Endometrium (tissue), 2 donors: ENCODE results near the gene PIK3R4.

ENCODE experiments used
- FAIRE-seq: peaks from 2 replicates; lab custom pipeline; 2012; peaks lifted over from hg19 to GRCh38; lab: Jason Lieb, UNC
- donor health status: control.
- donor health status: control.

PIK3R4 gene

GRCh38 chr3:130746246-130747039, at the start of gene PIK3R4:
Gene PIK3R4, minus strand, starts transcription at chr3:130746829. Its CDS starts 1,611 bp downstream, at chr3:130745218.
- peak; percentile 94 for FAIRE-seq

- no peak for FAIRE-seq
Measured at GRCh38 chr3:130795396-130795795, 48.8 kb upstream of the PIK3R4 start.

- no peak for FAIRE-seq
Measured at GRCh38 chr3:130792246-130792645, 45.6 kb upstream of the PIK3R4 start.

GRCh38 chr3:130789782-130790322, 43.2 kb upstream of the PIK3R4 start:
- no peak for FAIRE-seq

GRCh38 chr3:130787422-130788068, 40.9 kb upstream of the PIK3R4 start:
- no peak for FAIRE-seq

GRCh38 chr3:130786306-130786705, 39.7 kb upstream of the PIK3R4 start:
- no peak for FAIRE-seq

GRCh38 chr3:130783629-130784028, 37.0 kb upstream of the PIK3R4 start:
- no peak for FAIRE-seq

- no peak for FAIRE-seq
Measured at GRCh38 chr3:130779486-130779885, 32.9 kb upstream of the PIK3R4 start.

- no peak for FAIRE-seq
Measured at GRCh38 chr3:130779031-130779430, 32.4 kb upstream of the PIK3R4 start.

GRCh38 chr3:130773366-130773765, 26.7 kb upstream of the PIK3R4 start:
- FAIRE-seq, result no peak

GRCh38 chr3:130772129-130772528, 25.5 kb upstream of the PIK3R4 start:
- FAIRE-seq, result no peak

- no peak for FAIRE-seq
Measured at GRCh38 chr3:130770644-130771043, 24.0 kb upstream of the PIK3R4 start.

- FAIRE-seq, result no peak
Measured at GRCh38 chr3:130761730-130762311, 15.2 kb upstream of the PIK3R4 start.

- no peak for FAIRE-seq
Measured at GRCh38 chr3:130760922-130761321, 14.3 kb upstream of the PIK3R4 start.

- peak; percentile 81 for FAIRE-seq
Measured at GRCh38 chr3:130759692-130760338, 13.2 kb upstream of the PIK3R4 start.

- no peak for FAIRE-seq
Measured at GRCh38 chr3:130758624-130759369, 12.2 kb upstream of the PIK3R4 start.

GRCh38 chr3:130757611-130758150, 11.1 kb upstream of the PIK3R4 start:
- no peak for FAIRE-seq

GRCh38 chr3:130755666-130756065, 9.0 kb upstream of the PIK3R4 start:
- FAIRE-seq, result no peak

GRCh38 chr3:130748981-130749380, 2.4 kb upstream of the PIK3R4 start:
- no peak for FAIRE-seq

- peak; percentile 66 for FAIRE-seq
Measured at GRCh38 chr3:130748467-130748861, 1.8 kb upstream of the PIK3R4 start.

GRCh38 chr3:130743354-130743753, 3.3 kb downstream of the PIK3R4 start:
- FAIRE-seq, result no peak
